HUES48 (cell line): Measurements from ENCODE around the gene SLC35B3.
A peak's percentile ranks its signal among the peaks of the same experiment; 100 is the strongest.
"Not testable (repeated sequence)": the region's sequence is repeated elsewhere in the genome, so short reads cannot be mapped to it uniquely, and the experiment has no call there.

Experiments used
- H3K27ac ChIP-seq: one replicate; pipeline ENCODE4 v1.7.0; 2013; ENCODE audit warnings: low read depth, low read length, inconsistent platforms
- H3K27me3 ChIP-seq: 2 replicates; pipeline ENCODE4 v1.6.1; 2013; ENCODE audit warnings: mild to moderate bottlenecking, low read length; ENCODE audit not compliant: control insufficient read depth, insufficient read depth
- H3K36me3 ChIP-seq: 2 replicates; pipeline ENCODE4 v1.6.1; 2013; ENCODE audit warnings: low read length; ENCODE audit not compliant: control insufficient read depth, insufficient read depth
- H3K4me1 ChIP-seq: 2 replicates; pipeline ENCODE4 v1.6.1; 2013; ENCODE audit warnings: mild to moderate bottlenecking, low read length; ENCODE audit not compliant: control insufficient read depth, insufficient read depth
- H3K4me3 ChIP-seq: 2 replicates; pipeline ENCODE4 v1.5.1; 2013; ENCODE audit warnings: mild to moderate bottlenecking, low read depth, low read length
- H3K9ac ChIP-seq: 2 replicates; pipeline ENCODE4 v1.6.1; 2013; ENCODE audit warnings: mild to moderate bottlenecking, low read depth, low read length, moderate library complexity
- H3K9me3 ChIP-seq: 2 replicates; pipeline ENCODE4 v1.6.1; 2013; ENCODE audit warnings: low read length; ENCODE audit not compliant: control insufficient read depth, insufficient read depth

The SLC35B3 gene

GRCh38 chr6:8415280-8415679 lies 20.1 kb downstream of the SLC35B3 start:
- peaks cover 19% of the 10 kb centered on the region; the same call in 1 of the 2 replicates for H3K4me1 ChIP-seq
- no peak overlapping the region for H3K9ac ChIP-seq
- no peaks in the 10 kb centered on the region for H3K27me3 ChIP-seq
- H3K27ac ChIP-seq, result no peak overlapping the region
- no peak overlapping the region for H3K4me3 ChIP-seq
- peaks cover 36% of the 10 kb centered on the region for H3K36me3 ChIP-seq
- peaks cover 4% of the 10 kb centered on the region; the same call in 1 of the 2 replicates for H3K9me3 ChIP-seq

GRCh38 chr6:8414844-8415243 lies 20.5 kb downstream of the SLC35B3 start:
- Histone ChIP-seq H3K9me3 (peaks cover 4% of the 10 kb centered on the region; the same call in 1 of the 2 replicates), H3K4me3 (no peak overlapping the region), H3K9ac (no peak overlapping the region), H3K4me1 (peaks cover 14% of the 10 kb centered on the region; the same call in 1 of the 2 replicates), H3K36me3 (peaks cover 36% of the 10 kb centered on the region), H3K27me3 (no peaks in the 10 kb centered on the region), H3K27ac (no peak overlapping the region)

- H3K27me3 ChIP-seq, H3K27ac ChIP-seq, H3K4me1 ChIP-seq, H3K9ac ChIP-seq, H3K36me3 ChIP-seq, H3K9me3 ChIP-seq, H3K4me3 ChIP-seq: not testable (repeated sequence)
These were observed 29.4 kb downstream of the SLC35B3 start for GRCh38 chr6:8405946-8406345.

GRCh38 chr6:8402546-8402945 lies 32.8 kb downstream of the SLC35B3 start:
- Histone ChIP-seq H3K36me3 (no peaks in the 10 kb centered on the region), H3K27me3 (no peaks in the 10 kb centered on the region), H3K9ac (no peak overlapping the region), H3K27ac (no peak overlapping the region), H3K4me3 (no peak overlapping the region), H3K4me1 (0 out of 2 replicates have a peak, but pooled peaks cover 4% of the 10 kb centered on the region), H3K9me3 (no peaks in the 10 kb centered on the region)

- H3K9ac ChIP-seq, result no peak overlapping the region
- H3K9me3 ChIP-seq, result no peaks in the 10 kb centered on the region
- H3K27me3 ChIP-seq, result no peaks in the 10 kb centered on the region
- no peak overlapping the region for H3K4me3 ChIP-seq
- no peaks in the 10 kb centered on the region for H3K36me3 ChIP-seq
- H3K27ac ChIP-seq, result no peak overlapping the region
- 0 out of 2 replicates have a peak, but pooled peaks cover 4% of the 10 kb centered on the region for H3K4me1 ChIP-seq
These were observed 34.7 kb downstream of the SLC35B3 start for GRCh38 chr6:8400663-8401062.

GRCh38 chr6:8392569-8392968 lies 42.8 kb downstream of the SLC35B3 start:
- Histone ChIP-seq H3K9me3 (no peaks in the 10 kb centered on the region), H3K27me3 (no peaks in the 10 kb centered on the region), H3K27ac (no peak overlapping the region), H3K36me3 (no peaks in the 10 kb centered on the region), H3K9ac (no peak overlapping the region), H3K4me3 (no peak overlapping the region), H3K4me1 (0 out of 2 replicates have a peak, but pooled peaks cover 5% of the 10 kb centered on the region)

- no peak overlapping the region for H3K4me3 ChIP-seq
- no peaks in the 10 kb centered on the region for H3K27me3 ChIP-seq
- no peaks in the 10 kb centered on the region for H3K9me3 ChIP-seq
- H3K4me1 ChIP-seq, result 0 out of 2 replicates have a peak, but pooled peaks cover 5% of the 10 kb centered on the region
- H3K27ac ChIP-seq, result no peak overlapping the region
- H3K9ac ChIP-seq, result no peak overlapping the region
- no peaks in the 10 kb centered on the region for H3K36me3 ChIP-seq
These were observed 43.4 kb downstream of the SLC35B3 start for GRCh38 chr6:8391934-8392333.

- no peak overlapping the region for H3K4me3 ChIP-seq
- no peak overlapping the region for H3K27ac ChIP-seq
- no peaks in the 10 kb centered on the region for H3K9me3 ChIP-seq
- H3K27me3 ChIP-seq, result no peaks in the 10 kb centered on the region
- H3K36me3 ChIP-seq, result no peaks in the 10 kb centered on the region
- H3K9ac ChIP-seq, result no peak overlapping the region
- peaks cover 12% of the 10 kb centered on the region for H3K4me1 ChIP-seq
These were observed 46.1 kb downstream of the SLC35B3 start for GRCh38 chr6:8389036-8389818.

- H3K4me1 ChIP-seq, result peaks cover 23% of the 10 kb centered on the region
- H3K4me3 ChIP-seq, result no peak overlapping the region
- H3K27me3 ChIP-seq, result no peaks in the 10 kb centered on the region
- H3K36me3 ChIP-seq, result no peaks in the 10 kb centered on the region
- no peaks in the 10 kb centered on the region for H3K9me3 ChIP-seq
- no peak overlapping the region for H3K27ac ChIP-seq
- no peak overlapping the region for H3K9ac ChIP-seq
These were observed 47.4 kb downstream of the SLC35B3 start for GRCh38 chr6:8387942-8388437.

GRCh38 chr6:8383584-8383983 lies 51.8 kb downstream of the SLC35B3 start:
- Histone ChIP-seq H3K4me1 (peaks cover 26% of the 10 kb centered on the region), H3K27ac (peak overlapping the region; percentile 67), H3K9me3 (no peaks in the 10 kb centered on the region), H3K36me3 (no peaks in the 10 kb centered on the region), H3K4me3 (no peak overlapping the region), H3K9ac (no peak overlapping the region), H3K27me3 (no peaks in the 10 kb centered on the region)

- Histone ChIP-seq H3K4me3 (no peak overlapping the region), H3K4me1 (peaks cover 26% of the 10 kb centered on the region), H3K27me3 (no peaks in the 10 kb centered on the region), H3K36me3 (no peaks in the 10 kb centered on the region), H3K9me3 (no peaks in the 10 kb centered on the region), H3K27ac (no peak overlapping the region), H3K9ac (no peak overlapping the region)
These were observed 52.9 kb downstream of the SLC35B3 start for GRCh38 chr6:8382434-8382833.
